ENCODE results near the gene CADPS2. TPM values are rescaled to one million over a fixed set of nuclear protein-coding genes. Genes with fewer than 3 reads are reported as not detected.

The CADPS2 gene
- total and polyA plus RNA-seq, 10 of the 15 experiments (the other 5 are each of a cell fraction or from before 2014, with no cell fraction given) = 0.05 to 7.5 (median 0.25) TPM

- ATAC-seq (peak; percentile 14; the same call in 2 of the 3 replicates), FAIRE-seq (no peak), DNase-seq (ENCODE audit: low read depth, low spot score) (no peak)
- ChIA-PET CTCF (interaction anchor here (0.9 to 1.6 kb wide), 4 partner anchors 9 to 46 kb away, joined by 3 to 5 read pairs (median 4); no protein-coding TSS in a partner anchor), SMC1A (ENCODE audit: uncharacterized antibody, unreplicated experiment) (interaction anchor here (0.9 to 1.8 kb wide), 5 partner anchors 9 to 76 kb away, joined by 3 to 20 read pairs (median 4); no protein-coding TSS in a partner anchor), POLR2A (interaction anchor here (0.6 to 1.8 kb wide), 4 partner anchors 9 to 167 kb away, joined by 3 to 8 read pairs (median 5); no protein-coding TSS in a partner anchor), RAD21 (ENCODE audit: unreplicated experiment) (interaction anchor here (1.0 to 1.7 kb wide), 4 partner anchors 9 to 29 kb away, joined by 3 to 5 read pairs (median 4); no protein-coding TSS in a partner anchor)
- Histone ChIP-seq H2AFZ (ENCODE audit: control insufficient read depth, low read depth, low read length) (no peak overlapping the region), H3K9ac (ENCODE audit: control insufficient read depth, insufficient read depth, low read length) (no peak overlapping the region), H3K4me2 (ENCODE audit: control insufficient read depth, insufficient read depth) (no peak overlapping the region), H3K4me3 (no peak overlapping the region), H3K4me1 (ENCODE audit: control insufficient read depth, insufficient read depth, low read length) (no peaks in the 10 kb centered on the region), H3K27ac (ENCODE audit: control insufficient read depth, insufficient read depth) (no peak overlapping the region), H3K9me3 (replicated peaks; ENCODE audit: control insufficient read depth, insufficient read depth, low read length) (no peaks in the 10 kb centered on the region), H3K79me2 (ENCODE audit: control insufficient read depth, insufficient read depth, low read length) (no peaks in the 10 kb centered on the region), H3K36me3 (ENCODE audit: control insufficient read depth in 2 of 2, insufficient read depth in 2 of 2, low read length in 1 of 2) (no peaks in the 10 kb centered on the region), H4K20me1 (ENCODE audit: control insufficient read depth, insufficient read depth) (no peaks in the 10 kb centered on the region), H3K27me3 (replicated peaks in 1 of 2; ENCODE audit: control insufficient read depth in 2 of 2, insufficient read depth in 2 of 2, low read length in 1 of 2) (no peaks in the 10 kb centered on the region)
- BruUV-seq (replicated peaks) = no TSS peak
- 57% methylated on average over 3 of the region's 3 CpGs for WGBS (ENCODE audit: insufficient coverage, insufficient replicate concordance, low lambda C conversion rate, missing lambda C conversion rate)
- intact Hi-C loops (cut with micrococcal nuclease; ENCODE audit: unreplicated experiment) = loop anchor here (5.0 kb wide), 1 partner anchor 74 kb away; no protein-coding TSS in a partner anchor
- in situ Hi-C loops (cut with MboI) = no loop called here
- TF ChIP-seq MXI1 (IDR thresholded peaks at IDR 0.05; ENCODE audit: low read depth, low read length) = no peak
- no peak for TF ChIP-seq PRDM15 (CRISPR knock-in tag; IDR thresholded peaks at IDR 0.05)
- TF ChIP-seq ZSCAN29 (IDR thresholded peaks at IDR 0.05) = no peak
- TF ChIP-seq TARDBP (IDR thresholded peaks at IDR 0.05; ENCODE audit: borderline replicate concordance) = no peak
- TF ChIP-seq ZNF24 (IDR thresholded peaks at IDR 0.05) = no peak
- no peak for TF ChIP-seq CBX3 (IDR thresholded peaks at IDR 0.05; ENCODE audit: borderline replicate concordance, low read depth)
- TF ChIP-seq SUZ12 (IDR thresholded peaks at IDR 0.05; ENCODE audit: unreplicated experiment) = no peak
- TF ChIP-seq TCF12 (IDR thresholded peaks at IDR 0.05; ENCODE audit: low read depth, low read length) = no peak
- no peak for TF ChIP-seq EED (IDR thresholded peaks at IDR 0.05; ENCODE audit: low read depth)
Measured at GRCh38 chr7:122626785-122627184, 259.5 kb downstream of the CADPS2 start.
